Measurements from ENCODE around the gene NXN. TPM values are rescaled to one million over a fixed set of nuclear protein-coding genes. Genes with fewer than 3 reads are reported as not detected.

Gene NXN
- total RNA-seq, 6 experiments from 2014 or later, result 2.7 to 9.5 (median 8.0) TPM

DNA sequence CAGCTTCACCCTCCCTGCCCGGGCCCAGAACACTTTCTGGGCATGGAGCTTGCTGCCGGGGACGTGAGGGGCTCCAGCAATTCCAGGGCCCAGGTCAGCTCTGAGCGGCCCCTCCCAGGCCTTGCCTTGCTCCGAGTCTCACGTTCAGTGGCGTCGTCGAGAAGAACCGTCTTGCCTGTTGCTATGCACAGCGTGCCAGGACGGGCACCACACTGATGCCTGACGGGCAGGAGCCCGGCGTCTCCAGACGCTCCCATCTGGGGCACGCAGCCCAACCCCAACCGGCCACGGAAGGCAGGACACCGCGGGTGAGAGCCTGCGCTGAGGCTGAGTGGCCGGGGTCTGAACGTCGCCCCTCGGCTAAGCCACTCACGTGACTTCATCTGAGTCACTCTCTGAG, 44.5 kb upstream of the NXN start:
- H3K4me3 ChIP-seq, result no peak overlapping the region
- H3K36me3 ChIP-seq, result no peaks in the 10 kb centered on the region
- H3K4me1 ChIP-seq, result no peaks in the 10 kb centered on the region
- H3K9me3 ChIP-seq, result no peaks in the 10 kb centered on the region
- 89% methylated on average over 3 of the region's 27 CpGs for WGBS (ENCODE audit: insufficient coverage, low coverage, low lambda C conversion rate, missing lambda C conversion rate)
- no peak for DNase-seq
- no peaks in the 10 kb centered on the region for H3K27me3 ChIP-seq
- H3K27ac ChIP-seq, result no peak overlapping the region
- intact Hi-C loops (cut with DNase I), result no loop called here
- TF ChIP-seq, protein P1, sequence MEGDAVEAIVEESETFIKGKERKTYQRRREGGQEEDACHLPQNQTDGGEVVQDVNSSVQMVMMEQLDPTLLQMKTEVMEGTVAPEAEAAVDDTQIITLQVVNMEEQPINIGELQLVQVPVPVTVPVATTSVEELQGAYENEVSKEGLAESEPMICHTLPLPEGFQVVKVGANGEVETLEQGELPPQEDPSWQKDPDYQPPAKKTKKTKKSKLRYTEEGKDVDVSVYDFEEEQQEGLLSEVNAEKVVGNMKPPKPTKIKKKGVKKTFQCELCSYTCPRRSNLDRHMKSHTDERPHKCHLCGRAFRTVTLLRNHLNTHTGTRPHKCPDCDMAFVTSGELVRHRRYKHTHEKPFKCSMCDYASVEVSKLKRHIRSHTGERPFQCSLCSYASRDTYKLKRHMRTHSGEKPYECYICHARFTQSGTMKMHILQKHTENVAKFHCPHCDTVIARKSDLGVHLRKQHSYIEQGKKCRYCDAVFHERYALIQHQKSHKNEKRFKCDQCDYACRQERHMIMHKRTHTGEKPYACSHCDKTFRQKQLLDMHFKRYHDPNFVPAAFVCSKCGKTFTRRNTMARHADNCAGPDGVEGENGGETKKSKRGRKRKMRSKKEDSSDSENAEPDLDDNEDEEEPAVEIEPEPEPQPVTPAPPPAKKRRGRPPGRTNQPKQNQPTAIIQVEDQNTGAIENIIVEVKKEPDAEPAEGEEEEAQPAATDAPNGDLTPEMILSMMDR (IDR thresholded peaks at IDR 0.05), result no peak
- TF ChIP-seq POLR2A (IDR thresholded peaks at IDR 0.05), result no peak
- no peak for ATAC-seq

DNA sequence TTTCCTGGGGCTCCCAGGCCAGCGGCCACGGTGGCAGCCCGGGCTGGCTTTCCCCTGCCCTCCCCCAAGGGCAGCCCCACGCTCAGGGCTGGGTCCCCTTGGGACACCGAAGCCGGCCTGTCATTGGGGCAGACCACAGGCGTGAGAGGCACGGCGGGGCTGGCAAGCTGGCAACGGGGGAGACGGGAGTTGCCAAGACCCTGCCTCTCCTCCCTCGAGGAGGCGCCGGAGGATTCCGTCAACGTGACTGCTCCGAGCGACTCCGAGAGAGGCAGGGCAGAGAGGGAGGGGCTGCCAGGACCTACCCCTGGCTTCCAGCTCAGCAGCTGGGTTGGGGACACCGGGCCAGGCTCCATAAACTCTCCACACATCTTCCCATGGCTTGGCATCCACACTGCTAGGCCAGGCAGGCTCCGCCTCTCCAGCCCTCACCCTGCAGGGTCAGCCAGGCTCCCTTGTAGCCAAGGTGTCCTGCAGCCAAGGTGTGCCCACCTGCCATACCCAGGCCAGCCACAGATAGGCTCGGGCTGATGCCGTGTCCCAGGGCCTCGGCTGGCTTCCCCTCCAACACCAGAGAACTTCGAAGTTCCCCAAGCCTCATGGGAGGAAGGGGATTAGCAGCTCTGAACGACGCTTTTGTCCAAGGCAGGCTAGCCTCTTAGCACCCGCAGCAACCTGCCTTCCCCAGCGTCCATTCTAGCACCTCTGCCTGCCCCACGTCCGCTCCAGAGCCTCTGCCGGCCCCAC, 42.9 kb upstream of the NXN start:
- H3K36me3 ChIP-seq, result no peaks in the 10 kb centered on the region
- intact Hi-C loops (cut with DNase I), result no loop called here
- no peak overlapping the region for H3K4me3 ChIP-seq
- no peaks in the 10 kb centered on the region for H3K27me3 ChIP-seq
- TF ChIP-seq, protein P1 (IDR thresholded peaks at IDR 0.05), result no peak
- no peak for TF ChIP-seq POLR2A (IDR thresholded peaks at IDR 0.05)
- no peaks in the 10 kb centered on the region for H3K9me3 ChIP-seq
- H3K27ac ChIP-seq, result no peak overlapping the region
- WGBS (ENCODE audit: insufficient coverage, low coverage, low lambda C conversion rate, missing lambda C conversion rate), result no CpG with 5 or more reads among the region's 32 CpGs
- ATAC-seq, result no peak
- DNase-seq, result no peak
- H3K4me1 ChIP-seq, result no peaks in the 10 kb centered on the region

DNA sequence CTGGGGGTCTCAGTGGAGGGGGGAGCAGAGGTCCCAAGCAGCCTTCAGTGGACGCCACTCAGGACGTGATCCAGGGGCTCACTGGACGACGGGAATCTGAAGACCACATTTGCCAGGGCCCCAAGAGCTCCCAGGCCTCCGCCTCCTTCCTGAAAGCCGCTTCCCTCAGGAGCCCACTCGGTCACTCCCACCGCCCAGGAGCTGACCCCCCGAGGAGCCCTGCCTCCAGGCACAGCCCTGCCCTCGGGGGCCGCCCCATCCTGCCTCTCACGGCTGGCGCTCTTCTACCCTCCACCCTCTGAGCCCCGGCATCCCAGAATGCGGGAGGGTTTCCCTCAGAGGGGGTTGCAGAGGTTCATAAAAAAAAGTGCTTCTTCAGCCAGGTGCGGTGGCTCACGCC, 41.6 kb upstream of the NXN start:
- no peak overlapping the region for H3K4me3 ChIP-seq
- DNase-seq (no peak), ATAC-seq (no peak)
- no peaks in the 10 kb centered on the region for H3K9me3 ChIP-seq
- no peaks in the 10 kb centered on the region for H3K4me1 ChIP-seq
- intact Hi-C loops (cut with DNase I), result no loop called here
- WGBS (ENCODE audit: insufficient coverage, low coverage, low lambda C conversion rate, missing lambda C conversion rate), result 83% methylated on average over 10 of the region's 17 CpGs
- H3K27me3 ChIP-seq, result no peaks in the 10 kb centered on the region
- no peak overlapping the region for H3K27ac ChIP-seq
- TF ChIP-seq POLR2A (IDR thresholded peaks at IDR 0.05), result no peak
- no peaks in the 10 kb centered on the region for H3K36me3 ChIP-seq

DNA sequence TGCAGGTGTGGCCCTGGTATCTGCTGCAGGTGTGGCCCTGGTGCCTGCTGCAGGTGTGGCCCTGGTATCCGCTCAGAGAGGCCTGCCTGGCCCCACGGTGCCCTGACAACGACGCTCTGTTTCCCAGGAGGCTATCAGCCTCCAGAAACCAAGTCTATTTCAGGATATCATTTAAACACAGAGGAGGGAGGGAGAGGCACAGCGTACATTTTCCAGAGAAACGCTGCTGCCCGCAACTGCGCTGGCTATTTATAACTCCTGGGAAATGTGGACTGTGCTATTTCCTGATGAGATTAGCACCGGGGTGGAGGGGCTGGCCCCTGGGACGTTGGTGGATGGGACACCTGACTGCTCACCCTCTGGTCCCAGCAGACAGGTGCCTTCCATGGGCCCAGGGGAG, 39.9 kb upstream of the NXN start:
- peak in 2 of 4 donors; percentile 12 to 22 for ATAC-seq
- H3K27me3 ChIP-seq, result no peaks in the 10 kb centered on the region
- WGBS (ENCODE audit: insufficient coverage, low coverage, low lambda C conversion rate, missing lambda C conversion rate), result 51% methylated on average over 3 of the region's 10 CpGs
- intact Hi-C loops (cut with DNase I), result no loop called here
- TF ChIP-seq, protein P1 (IDR thresholded peaks at IDR 0.05), result no peak
- TF ChIP-seq POLR2A (IDR thresholded peaks at IDR 0.05), result no peak
- no peak overlapping the region for H3K4me3 ChIP-seq
- H3K4me1 ChIP-seq, result no peaks in the 10 kb centered on the region
- H3K36me3 ChIP-seq, result no peaks in the 10 kb centered on the region
- H3K9me3 ChIP-seq, result no peaks in the 10 kb centered on the region
- H3K27ac ChIP-seq, result no peak overlapping the region
- no peak for DNase-seq

DNA sequence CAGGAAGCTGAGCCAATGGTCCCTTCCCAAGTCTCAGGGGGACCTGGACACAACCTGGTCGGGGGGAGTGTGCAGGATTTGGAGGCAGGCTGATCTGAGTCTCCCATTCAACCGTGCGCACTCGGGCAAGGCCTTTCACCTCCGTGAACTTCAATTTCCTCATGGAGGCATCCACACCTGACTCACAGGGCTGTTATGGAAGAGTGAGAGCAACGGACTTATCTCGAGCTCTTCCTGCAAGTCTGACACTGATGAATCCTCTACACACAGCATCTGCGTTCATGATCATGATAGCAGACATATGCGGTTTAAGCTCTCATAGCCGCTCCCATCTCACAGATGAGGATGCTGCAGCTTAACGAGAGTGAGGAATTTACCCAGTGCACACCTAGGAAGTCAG, 39.0 kb upstream of the NXN start:
- TF ChIP-seq, protein P1 (IDR thresholded peaks at IDR 0.05), result no peak
- no peak for TF ChIP-seq POLR2A (IDR thresholded peaks at IDR 0.05)
- no peaks in the 10 kb centered on the region for H3K36me3 ChIP-seq
- H3K4me1 ChIP-seq, result no peaks in the 10 kb centered on the region
- no peaks in the 10 kb centered on the region for H3K27me3 ChIP-seq
- H3K9me3 ChIP-seq, result no peaks in the 10 kb centered on the region
- ATAC-seq (no peak), DNase-seq (no peak)
- no peak overlapping the region for H3K27ac ChIP-seq
- 57% methylated on average over 6 of the region's 11 CpGs for WGBS (ENCODE audit: insufficient coverage, low coverage, low lambda C conversion rate, missing lambda C conversion rate)
- intact Hi-C loops (cut with DNase I), result no loop called here
- H3K4me3 ChIP-seq, result no peak overlapping the region
